ENCODE measurements around the gene NUP98. TPM values are rescaled to one million over a fixed set of nuclear protein-coding genes. Genes with fewer than 3 reads are reported as not detected.

NUP98 gene
- total and polyA plus RNA-seq, 11 donors: 13.2 to 77.9 (median 45.3) TPM

DNA sequence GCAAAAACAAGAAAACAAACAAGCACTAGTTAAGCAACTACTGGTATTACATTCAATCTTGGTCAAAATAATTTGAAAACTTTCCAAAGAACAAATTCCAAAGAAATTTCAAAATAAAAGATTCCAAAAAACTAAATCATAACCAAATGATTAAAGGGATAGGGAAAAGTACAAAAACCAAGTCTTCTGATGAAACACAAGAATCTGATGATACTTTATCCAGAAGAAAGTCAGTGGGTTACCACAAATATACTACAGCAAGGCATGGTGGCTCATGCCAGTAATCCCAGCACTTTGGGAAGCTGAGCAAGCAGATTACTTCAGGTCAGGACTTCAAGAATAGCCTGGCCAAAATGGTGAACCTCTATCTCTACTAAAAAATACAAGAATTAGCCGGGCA, 59.1 kb downstream of the NUP98 start:
- H3K4me1 ChIP-seq: no peaks in the 10 kb centered on the region
- TF ChIP-seq POLR2A (IDR thresholded peaks at IDR 0.05): no peak
- TF ChIP-seq, protein P1, sequence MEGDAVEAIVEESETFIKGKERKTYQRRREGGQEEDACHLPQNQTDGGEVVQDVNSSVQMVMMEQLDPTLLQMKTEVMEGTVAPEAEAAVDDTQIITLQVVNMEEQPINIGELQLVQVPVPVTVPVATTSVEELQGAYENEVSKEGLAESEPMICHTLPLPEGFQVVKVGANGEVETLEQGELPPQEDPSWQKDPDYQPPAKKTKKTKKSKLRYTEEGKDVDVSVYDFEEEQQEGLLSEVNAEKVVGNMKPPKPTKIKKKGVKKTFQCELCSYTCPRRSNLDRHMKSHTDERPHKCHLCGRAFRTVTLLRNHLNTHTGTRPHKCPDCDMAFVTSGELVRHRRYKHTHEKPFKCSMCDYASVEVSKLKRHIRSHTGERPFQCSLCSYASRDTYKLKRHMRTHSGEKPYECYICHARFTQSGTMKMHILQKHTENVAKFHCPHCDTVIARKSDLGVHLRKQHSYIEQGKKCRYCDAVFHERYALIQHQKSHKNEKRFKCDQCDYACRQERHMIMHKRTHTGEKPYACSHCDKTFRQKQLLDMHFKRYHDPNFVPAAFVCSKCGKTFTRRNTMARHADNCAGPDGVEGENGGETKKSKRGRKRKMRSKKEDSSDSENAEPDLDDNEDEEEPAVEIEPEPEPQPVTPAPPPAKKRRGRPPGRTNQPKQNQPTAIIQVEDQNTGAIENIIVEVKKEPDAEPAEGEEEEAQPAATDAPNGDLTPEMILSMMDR (IDR thresholded peaks at IDR 0.05): no peak
- DNase-seq (no peak), ATAC-seq (no peak)
- no peaks in the 10 kb centered on the region for H3K27me3 ChIP-seq
- H3K4me3 ChIP-seq: no peak overlapping the region
- peaks cover 3 to 100% (median 98%) of the 10 kb centered on the region in 9 donors for H3K36me3 ChIP-seq
- intact Hi-C loops (cut with DNase I): no loop called here
- WGBS, 4 donors: 90 to 100% (median 97%) methylated on average over 1 of the region's 1 CpG
- H3K27ac ChIP-seq: no peak overlapping the region
- H3K9me3 ChIP-seq: no peaks in the 10 kb centered on the region

DNA sequence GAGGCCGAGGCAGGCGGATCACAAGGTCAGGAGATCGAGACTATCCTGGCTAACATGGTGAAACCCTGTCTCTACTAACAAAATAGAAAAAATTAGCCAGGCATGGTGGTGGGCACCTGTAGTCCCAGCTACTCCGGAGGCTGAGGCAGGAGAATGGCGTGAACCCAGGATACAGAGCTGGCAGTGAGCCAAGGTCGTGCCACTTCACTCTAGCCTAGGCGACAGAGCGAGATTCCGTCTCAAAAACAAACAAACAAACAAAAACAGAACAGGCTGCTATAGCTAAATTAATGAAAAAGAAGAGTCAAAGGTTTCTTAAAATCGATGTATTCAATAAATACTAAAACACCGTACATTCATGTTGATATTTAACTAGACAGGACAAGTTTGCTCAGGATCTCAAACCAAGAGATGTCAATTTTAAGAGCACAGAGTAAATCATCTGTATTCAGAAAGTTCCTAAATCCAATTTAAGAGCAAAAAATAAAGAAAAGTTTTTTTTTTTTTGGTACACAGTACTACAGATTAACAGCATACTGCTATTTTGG, 59.9 kb downstream of the NUP98 start:
- Histone ChIP-seq H3K4me1 (peaks cover 0 to 4% (median 0%) of the 10 kb centered on the region in 12 donors), H3K27me3 (no peaks in the 10 kb centered on the region), H3K36me3 (peaks cover 3 to 100% (median 98%) of the 10 kb centered on the region in 9 donors), H3K27ac (no peak overlapping the region), H3K4me3 (no peak overlapping the region), H3K9me3 (no peaks in the 10 kb centered on the region)
- no peak for DNase-seq
- 92 to 93% (median 92%) methylated on average over 11 of the region's 11 CpGs for WGBS, 4 donors
- TF ChIP-seq, protein P1 (IDR thresholded peaks at IDR 0.05): no peak
- no peak for TF ChIP-seq POLR2A (IDR thresholded peaks at IDR 0.05)
- ATAC-seq: no peak
- intact Hi-C loops (cut with DNase I): no loop called here

GRCh38 chr11:3736816-3737215, 60.5 kb downstream of the NUP98 start:
- no peak overlapping the region for H3K27ac ChIP-seq
- no peak overlapping the region for H3K4me3 ChIP-seq
- no peaks in the 10 kb centered on the region for H3K27me3 ChIP-seq
- H3K9me3 ChIP-seq: no peaks in the 10 kb centered on the region
- ATAC-seq (no peak), DNase-seq (no peak)
- intact Hi-C loops (cut with DNase I): no loop called here
- H3K4me1 ChIP-seq: peaks cover 0 to 4% (median 0%) of the 10 kb centered on the region in 12 donors
- TF ChIP-seq, protein P1 (IDR thresholded peaks at IDR 0.05): no peak
- TF ChIP-seq POLR2A (IDR thresholded peaks at IDR 0.05): no peak
- H3K36me3 ChIP-seq: peaks cover 3 to 100% (median 98%) of the 10 kb centered on the region in 9 donors

- TF ChIP-seq POLR2A (IDR thresholded peaks at IDR 0.05): no peak
- TF ChIP-seq, protein P1 (IDR thresholded peaks at IDR 0.05): no peak
- WGBS, 4 donors: 95 to 98% (median 98%) methylated on average over 4 of the region's 4 CpGs
- no peak overlapping the region for H3K27ac ChIP-seq
- intact Hi-C loops (cut with DNase I): no loop called here
- H3K4me1 ChIP-seq: peaks cover 0 to 4% (median 0%) of the 10 kb centered on the region in 12 donors
- H3K9me3 ChIP-seq: no peaks in the 10 kb centered on the region
- DNase-seq: no peak
- H3K36me3 ChIP-seq: peaks cover 5 to 100% (median 98%) of the 10 kb centered on the region in 9 donors
- no peaks in the 10 kb centered on the region for H3K27me3 ChIP-seq
- H3K4me3 ChIP-seq: no peak overlapping the region
- ATAC-seq: no peak
These were observed 61.5 kb downstream of the NUP98 start for GRCh38 chr11:3735827-3736226.

Measured in heart left ventricle (tissue), 16 donors.